Tibial nerve (tissue), 4 donors: ENCODE data around the gene CDKN1A.

Experiments
- EP300 ChIP-seq, 2 donors: sonication (generic); formaldehyde crosslinking; IDR thresholded peaks; one replicate each; pipeline ENCODE4 v1.6.1; 2017; ENCODE audit warnings: antibody characterized with exemption in 2 of 2, mild to moderate bottlenecking in 1 of 2
- POLR2A ChIP-seq, 2 donors: fragments of 450-650 bp; IDR thresholded peaks; one replicate each; pipeline ENCODE4 v1.6.1; 2017; ENCODE audit warnings: antibody characterized with exemption in 2 of 2, mild to moderate bottlenecking in 2 of 2, moderate library complexity in 2 of 2
- TF ChIP-seq, protein P1 (sequence below), 5 experiments: fragments of 200-600 bp in 3 of 5; fragments of 450-650 bp in 2 of 5; sonication (generic) in 3 of 5; IDR thresholded peaks; one replicate each; pipeline ENCODE4 v1.5.1; 2016 to 2019; ENCODE audit warnings: antibody characterized with exemption in 5 of 5, mild to moderate bottlenecking in 3 of 5, moderate library complexity in 2 of 5

DNA sequence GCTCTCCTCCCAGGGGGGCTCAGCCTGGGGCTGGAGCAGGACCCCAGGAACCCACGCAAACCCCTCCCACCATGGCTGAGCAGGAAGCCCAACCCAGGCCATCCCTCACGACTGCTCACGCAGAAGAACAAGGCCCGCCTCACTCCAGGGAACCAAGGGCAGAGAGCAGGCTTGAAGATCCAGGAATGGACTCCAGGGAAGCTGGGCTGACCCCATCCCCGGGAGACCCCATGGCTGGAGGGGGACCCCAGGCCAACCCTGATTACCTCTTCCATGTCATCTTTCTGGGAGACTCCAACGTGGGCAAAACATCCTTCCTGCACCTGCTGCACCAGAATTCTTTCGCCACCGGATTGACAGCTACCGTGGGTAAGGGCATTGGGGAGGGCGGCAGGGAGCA is 43.9 kb downstream of the CDKN1A start:
- TF ChIP-seq, protein P1, sequence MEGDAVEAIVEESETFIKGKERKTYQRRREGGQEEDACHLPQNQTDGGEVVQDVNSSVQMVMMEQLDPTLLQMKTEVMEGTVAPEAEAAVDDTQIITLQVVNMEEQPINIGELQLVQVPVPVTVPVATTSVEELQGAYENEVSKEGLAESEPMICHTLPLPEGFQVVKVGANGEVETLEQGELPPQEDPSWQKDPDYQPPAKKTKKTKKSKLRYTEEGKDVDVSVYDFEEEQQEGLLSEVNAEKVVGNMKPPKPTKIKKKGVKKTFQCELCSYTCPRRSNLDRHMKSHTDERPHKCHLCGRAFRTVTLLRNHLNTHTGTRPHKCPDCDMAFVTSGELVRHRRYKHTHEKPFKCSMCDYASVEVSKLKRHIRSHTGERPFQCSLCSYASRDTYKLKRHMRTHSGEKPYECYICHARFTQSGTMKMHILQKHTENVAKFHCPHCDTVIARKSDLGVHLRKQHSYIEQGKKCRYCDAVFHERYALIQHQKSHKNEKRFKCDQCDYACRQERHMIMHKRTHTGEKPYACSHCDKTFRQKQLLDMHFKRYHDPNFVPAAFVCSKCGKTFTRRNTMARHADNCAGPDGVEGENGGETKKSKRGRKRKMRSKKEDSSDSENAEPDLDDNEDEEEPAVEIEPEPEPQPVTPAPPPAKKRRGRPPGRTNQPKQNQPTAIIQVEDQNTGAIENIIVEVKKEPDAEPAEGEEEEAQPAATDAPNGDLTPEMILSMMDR (IDR thresholded peaks at IDR 0.05): no peak
- no peak for TF ChIP-seq EP300 (IDR thresholded peaks at IDR 0.05)
- no peak for TF ChIP-seq POLR2A (IDR thresholded peaks at IDR 0.05)
